Stimulated activated CD4-positive, alpha-beta T cell treated with anti-CD3 and anti-CD28 coated beads, Interleukin-1b, Interleukin-23, amount 100 ng/mL, for 24 hours (primary cell): ENCODE measurements around the gene FAM177A1.
"Not testable (repeated sequence)": the region's sequence is repeated elsewhere in the genome, so short reads cannot be mapped to it uniquely, and the experiment has no call there.

ENCODE experiments used
- DNase-seq, 4 experiments: peaks; one replicate each; pipeline ENCODE4 v3.0.0-alpha.2; 2020; ENCODE audit warnings: low read depth in 4 of 4, low spot score in 1 of 4

The FAM177A1 gene

GRCh38 chr14:35046048-35046750, at the start of gene FAM177A1:
Gene FAM177A1 (plus strand): TSS chr14:35046272. CDS start chr14:35046464, 192 bp downstream.
- DNase-seq = peak; percentile 93 to 98 (median 97)

GRCh38 chr14:34997762-34998161, 48.3 kb upstream of the FAM177A1 start:
- no peak for DNase-seq

GRCh38 chr14:34999500-34999899, 46.6 kb upstream of the FAM177A1 start:
- DNase-seq = no peak

- DNase-seq = no peak
Measured at GRCh38 chr14:35001621-35002020, 44.5 kb upstream of the FAM177A1 start.

GRCh38 chr14:35004839-35005238, 41.2 kb upstream of the FAM177A1 start:
- no peak for DNase-seq

- DNase-seq = no peak
Measured at GRCh38 chr14:35016568-35016967, 29.5 kb upstream of the FAM177A1 start.

- DNase-seq = no peak
Measured at GRCh38 chr14:35020713-35021112, 25.4 kb upstream of the FAM177A1 start.

GRCh38 chr14:35028435-35028834, 17.6 kb upstream of the FAM177A1 start:
- no peak for DNase-seq

GRCh38 chr14:35032562-35032961, 13.5 kb upstream of the FAM177A1 start:
- no peak for DNase-seq

- no peak for DNase-seq
Measured at GRCh38 chr14:35034440-35034833, 11.6 kb upstream of the FAM177A1 start.

GRCh38 chr14:35034944-35035554, 11.0 kb upstream of the FAM177A1 start:
- DNase-seq = not testable (repeated sequence)

GRCh38 chr14:35038312-35038711, 7.8 kb upstream of the FAM177A1 start:
- not testable (repeated sequence) for DNase-seq

GRCh38 chr14:35042632-35043031, 3.4 kb upstream of the FAM177A1 start:
- DNase-seq = no peak

GRCh38 chr14:35043046-35043445, 3.0 kb upstream of the FAM177A1 start:
- DNase-seq = no peak

- peak in 1 of 4 experiments; percentile 1 for DNase-seq
Measured at GRCh38 chr14:35044939-35045797, 904 bp upstream of the FAM177A1 start.

- DNase-seq = no peak
Measured at GRCh38 chr14:35045798-35046047, 349 bp upstream of the FAM177A1 start.

GRCh38 chr14:35046751-35047536, 872 bp downstream of the FAM177A1 start:
- peak in 2 of 4 experiments; percentile 13 to 20 for DNase-seq

- DNase-seq = no peak
Measured at GRCh38 chr14:35047976-35048513, 2.0 kb downstream of the FAM177A1 start.

- no peak for DNase-seq
Measured at GRCh38 chr14:35050652-35051051, 4.6 kb downstream of the FAM177A1 start.

GRCh38 chr14:35051796-35052195, 5.7 kb downstream of the FAM177A1 start:
- DNase-seq = no peak

GRCh38 chr14:35052637-35053036, 6.6 kb downstream of the FAM177A1 start:
- DNase-seq = no peak
